ENCODE results near the gene POLR2E. TPM values are rescaled to one million over a fixed set of nuclear protein-coding genes. Genes with fewer than 3 reads are reported as not detected.

POLR2E gene
- polyA plus RNA-seq, 1 donor (not counting 4 experiments of a cell fraction or from before 2014, with no cell fraction given): 178 TPM

DNA sequence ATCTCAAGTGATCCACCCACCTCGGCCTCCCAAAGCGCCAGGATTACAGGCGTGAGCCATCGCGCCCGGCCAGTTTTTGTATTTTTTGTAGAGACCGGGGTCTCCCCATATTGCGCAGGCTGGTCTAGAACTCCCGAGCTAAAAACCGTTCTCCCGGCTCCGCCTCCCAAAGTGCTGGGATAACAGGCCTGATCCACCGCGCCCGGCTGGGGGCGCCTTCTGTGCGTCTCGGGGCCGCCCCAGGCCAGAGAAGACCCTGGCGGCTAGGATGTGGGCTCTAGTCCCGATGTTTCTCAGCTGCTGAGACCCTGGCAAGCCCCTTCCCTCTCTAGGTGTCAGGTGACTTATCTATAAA, 24.6 kb downstream of the POLR2E start:
- H3K27ac ChIP-seq (ENCODE audit: control insufficient read depth, insufficient read depth, low read length): no peak overlapping the region
- no peak overlapping the region for H2AFZ ChIP-seq (ENCODE audit: control insufficient read depth, low read length)
- H3K79me2 ChIP-seq (ENCODE audit: control insufficient read depth, insufficient read depth, low read length): no peaks in the 10 kb centered on the region
- DNase-seq (ENCODE audit: low read depth, low spot score): no peak
- H3K9me3 ChIP-seq (ENCODE audit: control insufficient read depth, low read depth, low read length): no peaks in the 10 kb centered on the region
- H3K27me3 ChIP-seq (ENCODE audit: control insufficient read depth, extremely low read depth, insufficient read depth, low read length): peaks cover 20% of the 10 kb centered on the region
- dilution Hi-C loops (cut with MboI; ENCODE audit: extremely low pct_ligation_motif_present, low sequenced_read_pairs): no loop called here
- no peaks in the 10 kb centered on the region for H3K9me1 ChIP-seq (ENCODE audit: control insufficient read depth, extremely low read depth, insufficient read depth, low read length)
- no peaks in the 10 kb centered on the region for H3K36me3 ChIP-seq (ENCODE audit: control insufficient read depth in 2 of 2, extremely low read depth in 1 of 2, insufficient read depth in 2 of 2, low read length in 2 of 2)
- TF ChIP-seq, protein P1, sequence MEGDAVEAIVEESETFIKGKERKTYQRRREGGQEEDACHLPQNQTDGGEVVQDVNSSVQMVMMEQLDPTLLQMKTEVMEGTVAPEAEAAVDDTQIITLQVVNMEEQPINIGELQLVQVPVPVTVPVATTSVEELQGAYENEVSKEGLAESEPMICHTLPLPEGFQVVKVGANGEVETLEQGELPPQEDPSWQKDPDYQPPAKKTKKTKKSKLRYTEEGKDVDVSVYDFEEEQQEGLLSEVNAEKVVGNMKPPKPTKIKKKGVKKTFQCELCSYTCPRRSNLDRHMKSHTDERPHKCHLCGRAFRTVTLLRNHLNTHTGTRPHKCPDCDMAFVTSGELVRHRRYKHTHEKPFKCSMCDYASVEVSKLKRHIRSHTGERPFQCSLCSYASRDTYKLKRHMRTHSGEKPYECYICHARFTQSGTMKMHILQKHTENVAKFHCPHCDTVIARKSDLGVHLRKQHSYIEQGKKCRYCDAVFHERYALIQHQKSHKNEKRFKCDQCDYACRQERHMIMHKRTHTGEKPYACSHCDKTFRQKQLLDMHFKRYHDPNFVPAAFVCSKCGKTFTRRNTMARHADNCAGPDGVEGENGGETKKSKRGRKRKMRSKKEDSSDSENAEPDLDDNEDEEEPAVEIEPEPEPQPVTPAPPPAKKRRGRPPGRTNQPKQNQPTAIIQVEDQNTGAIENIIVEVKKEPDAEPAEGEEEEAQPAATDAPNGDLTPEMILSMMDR (optimal IDR thresholded peaks at IDR 0.05 in 1 of 3, IDR thresholded peaks at IDR 0.05 in 1 of 3, conservative IDR thresholded peaks at IDR 0.05 in 1 of 3; ENCODE audit: extremely low read depth in 1 of 3, insufficient read depth in 2 of 3, low read length in 3 of 3): peak in 1 of 3 experiments; percentile 25
- no peak for TF ChIP-seq EZH2 (IDR thresholded peaks at IDR 0.05; ENCODE audit: low read length)
- peak overlapping the region; percentile 16 for H3K4me2 ChIP-seq (ENCODE audit: control insufficient read depth, extremely low read depth, insufficient read depth, low read depth, low read length)
- peaks cover 21% of the 10 kb centered on the region for H3K4me1 ChIP-seq (ENCODE audit: control insufficient read depth, extremely low read depth, insufficient read depth, low read length)
- H3K9ac ChIP-seq (ENCODE audit: control insufficient read depth, extremely low read depth, insufficient read depth, low read length): no peak overlapping the region
- no peak overlapping the region for H3K4me3 ChIP-seq (ENCODE audit: control insufficient read depth in 2 of 3, extremely low read depth in 1 of 3, insufficient read depth in 2 of 3, low read depth in 1 of 3, low read length in 3 of 3)
- no peak for FAIRE-seq
- H4K20me1 ChIP-seq (ENCODE audit: control insufficient read depth, extremely low read depth, insufficient read depth, low read length): no peaks in the 10 kb centered on the region

DNA sequence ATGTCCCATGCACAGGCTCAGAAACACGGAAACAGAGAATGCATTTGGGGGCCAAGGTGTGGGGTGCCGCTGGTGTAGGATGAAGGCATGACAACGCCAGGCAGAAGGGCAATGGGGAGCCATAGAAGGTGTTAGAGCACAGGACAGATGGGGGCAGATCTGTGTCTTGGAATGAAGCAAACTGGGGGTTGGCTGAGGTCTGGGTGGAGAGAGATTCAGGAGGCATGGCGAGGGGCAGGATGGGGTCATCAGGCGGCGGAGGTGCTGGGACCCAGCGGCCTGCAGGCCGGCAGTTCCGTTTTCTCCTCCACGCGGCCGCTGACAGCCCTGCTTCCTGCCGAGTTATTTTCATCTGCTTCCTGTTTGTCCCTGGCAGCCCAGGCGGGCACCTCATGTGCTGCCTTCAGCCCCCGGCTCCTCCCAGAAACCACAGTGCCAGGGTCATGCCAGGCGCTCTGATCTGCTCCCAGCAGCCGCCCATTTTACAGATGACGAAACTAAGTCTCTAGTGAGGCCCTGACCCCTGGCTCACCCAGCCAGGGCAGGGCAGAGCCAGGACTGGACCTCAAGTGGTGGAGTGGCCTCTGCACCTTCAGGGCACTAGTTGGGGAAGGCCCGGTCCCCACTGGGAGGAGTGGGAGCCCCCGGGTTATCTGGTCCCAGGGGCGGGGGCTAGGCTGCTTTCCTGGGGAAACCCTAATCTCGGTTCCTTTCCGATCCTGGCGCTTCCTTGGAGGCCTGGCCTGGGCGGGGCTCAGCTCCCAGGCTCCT, 26.0 kb downstream of the POLR2E start:
- H3K9ac ChIP-seq (ENCODE audit: control insufficient read depth, extremely low read depth, insufficient read depth, low read length): no peak overlapping the region
- no peak overlapping the region for H3K4me2 ChIP-seq (ENCODE audit: control insufficient read depth, extremely low read depth, insufficient read depth, low read depth, low read length)
- H3K27ac ChIP-seq (ENCODE audit: control insufficient read depth, insufficient read depth, low read length): no peak overlapping the region
- TF ChIP-seq, protein P1 (optimal IDR thresholded peaks at IDR 0.05 in 1 of 3, IDR thresholded peaks at IDR 0.05 in 1 of 3, conservative IDR thresholded peaks at IDR 0.05 in 1 of 3; ENCODE audit: extremely low read depth in 1 of 3, insufficient read depth in 2 of 3, low read length in 3 of 3): no peak
- TF ChIP-seq EZH2 (IDR thresholded peaks at IDR 0.05; ENCODE audit: low read length): no peak
- dilution Hi-C loops (cut with MboI; ENCODE audit: extremely low pct_ligation_motif_present, low sequenced_read_pairs): no loop called here
- H3K9me3 ChIP-seq (ENCODE audit: control insufficient read depth, low read depth, low read length): no peaks in the 10 kb centered on the region
- H2AFZ ChIP-seq (ENCODE audit: control insufficient read depth, low read length): no peak overlapping the region
- no peak overlapping the region for H3K4me3 ChIP-seq (ENCODE audit: control insufficient read depth in 2 of 3, extremely low read depth in 1 of 3, insufficient read depth in 2 of 3, low read depth in 1 of 3, low read length in 3 of 3)
- DNase-seq (ENCODE audit: low read depth, low spot score) (no peak), FAIRE-seq (no peak)
- no peaks in the 10 kb centered on the region for H4K20me1 ChIP-seq (ENCODE audit: control insufficient read depth, extremely low read depth, insufficient read depth, low read length)
- peaks cover 20% of the 10 kb centered on the region for H3K27me3 ChIP-seq (ENCODE audit: control insufficient read depth, extremely low read depth, insufficient read depth, low read length)
- H3K36me3 ChIP-seq (ENCODE audit: control insufficient read depth in 2 of 2, extremely low read depth in 1 of 2, insufficient read depth in 2 of 2, low read length in 2 of 2): no peaks in the 10 kb centered on the region
- no peaks in the 10 kb centered on the region for H3K9me1 ChIP-seq (ENCODE audit: control insufficient read depth, extremely low read depth, insufficient read depth, low read length)
- H3K4me1 ChIP-seq (ENCODE audit: control insufficient read depth, extremely low read depth, insufficient read depth, low read length): peaks cover 24% of the 10 kb centered on the region
- no peaks in the 10 kb centered on the region for H3K79me2 ChIP-seq (ENCODE audit: control insufficient read depth, insufficient read depth, low read length)
